HG03045 (cell line): ENCODE measurements around the gene PHACTR3.

ENCODE experiments used
- ATAC-seq: cut with Tn5 transposase; IDR thresholded peaks from one replicate; pipeline ENCODE4 v1.9.1; 2021; ENCODE audit warnings: mild to moderate bottlenecking, moderate library complexity; ENCODE audit not compliant: unreplicated experiment

PHACTR3 gene

GRCh38 chr20:59785986-59786795 lies 181.9 kb downstream of the PHACTR3 start:
- no peak for ATAC-seq

DNA sequence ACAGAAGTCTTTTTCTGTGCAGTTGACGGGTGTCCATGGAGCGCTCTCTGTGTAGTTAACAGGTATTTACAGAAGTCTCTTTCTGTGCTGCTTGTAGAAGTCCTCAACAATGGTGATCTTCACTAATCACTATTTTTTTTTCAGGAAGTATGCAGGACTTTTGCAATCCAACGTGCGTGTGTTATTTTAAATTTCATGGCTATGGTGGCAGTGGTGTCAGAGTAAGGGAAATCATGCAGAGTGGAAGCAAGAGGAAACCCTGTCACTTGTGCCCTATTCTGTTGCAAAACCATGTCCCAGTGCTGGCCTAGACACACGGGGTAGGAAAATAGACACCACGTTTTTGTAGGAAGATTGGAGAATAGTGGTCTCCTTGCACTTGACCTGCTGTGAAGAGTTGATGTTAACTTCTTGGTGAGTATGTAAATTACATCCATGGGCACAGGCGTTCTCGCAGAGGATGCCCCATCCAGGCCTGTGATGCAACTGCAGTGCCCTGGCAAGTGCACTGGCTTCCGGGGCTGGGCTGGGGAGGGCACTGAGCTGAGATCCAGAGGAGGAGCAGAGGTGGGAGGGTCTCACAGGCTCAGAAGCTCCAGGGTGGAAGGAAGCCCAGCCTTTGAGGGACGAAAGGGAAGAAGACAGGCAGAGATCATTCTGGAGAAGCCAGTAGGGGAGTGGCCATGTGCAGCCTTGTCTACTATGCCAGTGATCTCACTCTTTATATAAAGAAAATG lies 182.6 kb downstream of the PHACTR3 start:
- ATAC-seq = no peak

DNA sequence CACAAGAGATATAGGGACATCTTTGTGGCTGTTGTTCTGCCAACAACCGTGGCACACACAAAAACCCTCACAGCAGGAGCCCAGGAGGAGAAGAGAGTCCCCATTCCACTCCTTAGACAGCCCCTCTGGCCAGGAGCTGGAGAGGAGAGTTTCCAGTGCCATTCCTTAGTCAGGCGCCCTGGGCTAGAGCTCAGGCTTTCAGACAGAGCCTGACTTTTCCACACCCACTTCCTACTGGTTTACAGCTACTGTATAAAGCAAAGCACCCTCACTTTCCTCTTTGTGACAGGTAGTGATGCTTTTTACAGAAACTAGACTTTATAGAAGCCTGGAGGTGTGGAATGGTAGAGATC lies 183.2 kb downstream of the PHACTR3 start:
- no peak for ATAC-seq

GRCh38 chr20:59788196-59788735 lies 183.9 kb downstream of the PHACTR3 start:
- ATAC-seq = no peak

- ATAC-seq = no peak
Observed at GRCh38 chr20:59788811-59789397, 184.6 kb downstream of the PHACTR3 start.

DNA sequence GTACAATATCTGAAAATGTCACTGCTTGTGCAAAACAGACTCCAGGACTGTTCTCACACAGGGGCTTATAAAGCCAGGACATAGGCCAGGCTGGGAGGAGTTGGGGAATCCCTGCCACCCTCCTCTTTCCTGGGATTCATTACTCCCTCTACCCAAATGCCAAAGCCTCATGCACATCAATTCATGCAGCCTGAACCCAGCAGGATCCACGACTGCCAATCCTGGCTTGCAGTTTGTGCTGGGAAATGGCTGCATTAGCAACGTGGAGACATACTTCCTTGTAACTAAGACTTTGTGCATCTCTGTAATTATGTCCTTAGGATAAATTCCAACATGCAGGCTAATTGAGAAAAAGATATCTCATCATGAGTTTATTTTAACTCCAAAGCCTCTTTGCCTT lies 185.3 kb downstream of the PHACTR3 start:
- no peak for ATAC-seq

- no peak for ATAC-seq
Observed at GRCh38 chr20:59790346-59790745, 186.0 kb downstream of the PHACTR3 start.

DNA sequence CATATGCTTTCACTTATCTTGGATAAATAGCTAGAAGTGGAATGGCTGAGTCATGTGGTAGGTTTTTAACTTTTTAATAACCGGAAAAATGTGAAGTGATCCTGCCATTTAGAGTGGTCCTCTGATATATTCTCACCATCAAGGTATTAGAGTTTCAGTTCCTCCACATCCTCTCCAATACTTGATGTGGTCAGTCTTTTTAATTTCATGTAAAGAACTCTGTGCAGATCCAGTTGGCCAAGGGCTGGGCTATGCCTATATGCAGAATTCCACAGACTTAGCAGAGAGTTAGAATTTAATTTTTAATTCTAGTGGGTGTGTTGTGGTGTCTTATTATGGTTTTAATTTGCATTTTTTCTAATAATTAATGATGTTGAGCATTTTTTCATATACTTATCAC lies 188.0 kb downstream of the PHACTR3 start:
- no peak for ATAC-seq

DNA sequence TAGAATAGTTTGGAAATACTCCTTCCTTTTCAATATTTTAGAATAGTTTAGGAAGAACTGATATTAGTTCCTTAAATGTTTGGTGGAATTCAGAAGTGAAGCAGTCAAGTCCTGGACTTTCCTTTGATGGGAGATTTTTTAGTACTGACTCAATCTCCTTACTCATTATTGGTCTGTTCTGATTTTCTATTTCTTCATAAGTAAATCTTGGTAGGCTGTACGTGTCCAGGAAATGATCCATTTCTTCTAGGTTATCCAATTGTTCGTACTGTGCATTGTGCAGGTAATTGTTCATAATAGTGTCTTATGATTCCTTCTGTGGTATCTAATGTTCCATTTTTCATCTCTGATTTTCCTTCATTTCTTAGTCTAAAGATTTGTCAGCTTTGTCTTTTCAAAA lies 190.2 kb downstream of the PHACTR3 start:
- no peak for ATAC-seq

DNA sequence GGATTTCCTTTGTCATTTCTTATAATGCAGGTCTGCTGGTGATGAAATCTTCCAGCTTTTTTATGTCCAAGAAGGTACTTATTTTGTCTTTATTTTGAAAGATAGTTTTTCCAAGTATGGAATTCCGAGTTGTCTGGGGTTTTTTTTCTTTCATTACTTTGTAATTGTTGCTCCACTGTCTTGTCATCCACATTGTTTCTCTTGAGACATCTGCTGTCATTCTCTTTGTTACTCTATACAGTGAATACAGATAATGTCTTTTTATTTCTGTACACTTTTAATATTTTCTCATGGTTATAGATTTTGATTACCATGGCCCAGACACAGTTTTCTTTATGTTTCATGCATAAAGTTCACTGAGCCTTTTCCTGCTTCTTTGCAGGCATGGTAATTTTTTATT lies 196.0 kb downstream of the PHACTR3 start:
- no peak for ATAC-seq

- ATAC-seq = no peak
Observed at GRCh38 chr20:59802018-59802417, 197.7 kb downstream of the PHACTR3 start.

DNA sequence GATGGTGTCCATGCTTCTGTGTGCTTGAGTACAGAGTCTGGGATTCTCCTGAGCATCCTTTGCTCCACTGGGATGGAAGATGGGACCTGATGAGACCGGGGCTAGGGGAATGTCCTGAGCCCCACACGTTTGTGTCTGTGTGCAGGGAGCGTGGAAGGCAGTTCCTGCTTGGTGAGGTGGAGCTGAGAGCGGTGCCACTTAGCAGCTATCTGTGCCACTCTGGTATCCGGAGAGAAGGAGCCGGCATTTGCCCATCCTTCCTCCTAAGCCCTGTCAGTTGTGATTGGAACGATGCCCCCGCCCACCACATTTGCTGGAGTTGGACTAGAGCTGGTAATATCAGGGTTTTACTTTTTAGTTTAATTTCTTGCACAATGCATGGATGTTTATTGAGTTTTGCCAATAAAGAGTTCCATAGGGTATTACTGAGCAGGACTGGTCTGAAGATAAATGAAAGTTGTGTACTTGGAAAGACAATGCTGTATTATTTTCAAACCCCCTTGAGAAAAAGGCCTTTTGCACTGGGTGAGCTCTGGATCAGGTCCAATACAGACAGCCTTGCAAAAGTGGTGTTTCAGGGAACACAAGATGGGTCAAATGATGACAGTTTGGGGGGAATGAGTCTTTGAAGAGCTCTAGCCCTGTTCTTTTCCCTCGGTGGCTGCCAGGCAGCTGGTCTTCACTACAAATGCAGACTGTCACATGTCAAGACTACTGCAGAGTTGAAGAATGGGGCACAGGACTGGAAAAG lies 198.3 kb downstream of the PHACTR3 start:
- no peak for ATAC-seq

- ATAC-seq = no peak
Observed at GRCh38 chr20:59804347-59804746, 200.0 kb downstream of the PHACTR3 start.

- ATAC-seq = no peak
Observed at GRCh38 chr20:59804871-59805665, 200.7 kb downstream of the PHACTR3 start.

GRCh38 chr20:59805786-59806577 lies 201.6 kb downstream of the PHACTR3 start:
- no peak for ATAC-seq

- no peak for ATAC-seq
Observed at GRCh38 chr20:59806578-59806975, 202.2 kb downstream of the PHACTR3 start.

GRCh38 chr20:59807909-59808728 lies 203.8 kb downstream of the PHACTR3 start:
- ATAC-seq = no peak

GRCh38 chr20:59808729-59809381 lies 204.5 kb downstream of the PHACTR3 start:
- no peak for ATAC-seq
